RWPE2 (cell line): ENCODE results near the gene REPS1.
"Not testable (repeated sequence)": the region's sequence is repeated elsewhere in the genome, so short reads cannot be mapped to it uniquely, and the experiment has no call there.

Source experiments
- ATAC-seq: fragments of 200-7000 bp; cut with Tn5 transposase; 3 replicates; pipeline ENCODE4 v1.9.1; 2021; ENCODE audit warnings: low read depth
- DNase-seq: peaks from one replicate; pipeline ENCODE4 v3.0.0-alpha.2; 2020; ENCODE audit warnings: low spot score
- H3K27ac ChIP-seq: fragments of 450-650 bp; 2 replicates; pipeline ENCODE4 v1.5.1; 2017; ENCODE audit warnings: mild to moderate bottlenecking; ENCODE audit not compliant: poor library complexity, severe bottlenecking
- H3K27me3 ChIP-seq: fragments of 250-450 bp; sonication (Bioruptor Pico); 2 replicates; pipeline ENCODE4 v1.5.1; 2021; ENCODE audit warnings: mild to moderate bottlenecking, moderate library complexity; ENCODE audit not compliant: insufficient read depth, poor library complexity, severe bottlenecking
- H3K36me3 ChIP-seq: fragments of 250-450 bp; sonication (Bioruptor Pico); 2 replicates; pipeline ENCODE4 v1.5.1; 2020; ENCODE audit warnings: low read depth, mild to moderate bottlenecking, moderate library complexity
- H3K4me1 ChIP-seq: fragments of 250-450 bp; sonication (Bioruptor Pico); 2 replicates; pipeline ENCODE4 v1.5.1; 2021; ENCODE audit warnings: mild to moderate bottlenecking, moderate library complexity; ENCODE audit not compliant: insufficient read depth, poor library complexity, severe bottlenecking
- H3K4me3 ChIP-seq: fragments of 250-450 bp; sonication (Bioruptor Pico); 2 replicates; pipeline ENCODE4 v1.5.1; 2021; ENCODE audit warnings: mild to moderate bottlenecking, moderate library complexity; ENCODE audit not compliant: severe bottlenecking
- H3K9me3 ChIP-seq: fragments of 250-450 bp; sonication (Bioruptor Pico); 2 replicates; pipeline ENCODE4 v1.5.1; 2021; ENCODE audit warnings: mild to moderate bottlenecking, moderate library complexity; ENCODE audit not compliant: severe bottlenecking
- TF ChIP-seq, protein P1 (sequence below): fragments of 450-650 bp; IDR thresholded peaks from one replicate; pipeline ENCODE4 v1.5.1; 2017; ENCODE audit warnings: mild to moderate bottlenecking, moderate library complexity; ENCODE audit not compliant: poor library complexity, severe bottlenecking

REPS1 gene

DNA sequence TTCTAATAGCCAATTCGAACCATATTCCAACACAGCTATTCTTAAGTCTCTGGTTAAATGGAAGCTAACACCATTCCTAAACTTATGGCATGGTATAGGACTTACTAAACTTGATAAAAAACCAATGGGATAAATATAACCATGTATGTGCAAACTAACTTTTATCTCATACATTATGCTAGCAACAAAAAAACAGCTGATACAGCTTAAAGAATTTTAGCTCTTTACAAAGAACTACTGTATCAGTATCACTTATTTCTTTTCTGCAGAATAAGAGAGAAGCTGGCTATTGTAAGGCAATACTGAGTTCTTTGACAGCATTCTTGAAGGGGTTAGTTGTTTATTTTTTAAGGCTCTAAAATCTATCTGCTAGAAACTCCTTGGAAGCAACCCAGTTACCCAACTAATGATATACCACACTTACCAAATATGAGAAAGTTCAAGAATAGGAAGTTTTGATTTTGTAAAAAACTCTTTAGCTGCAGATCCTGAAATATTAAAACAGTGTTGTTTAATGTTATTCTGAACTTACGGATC lies 44.9 kb downstream of the REPS1 start:
- Histone ChIP-seq H3K36me3 (peaks cover 77% of the 10 kb centered on the region), H3K9me3 (no peaks in the 10 kb centered on the region), H3K4me3 (no peak overlapping the region), H3K4me1 (peaks cover 10% of the 10 kb centered on the region), H3K27ac (no peak overlapping the region), H3K27me3 (no peaks in the 10 kb centered on the region)
- no peak for ATAC-seq
- no peak for DNase-seq
- TF ChIP-seq, protein P1, sequence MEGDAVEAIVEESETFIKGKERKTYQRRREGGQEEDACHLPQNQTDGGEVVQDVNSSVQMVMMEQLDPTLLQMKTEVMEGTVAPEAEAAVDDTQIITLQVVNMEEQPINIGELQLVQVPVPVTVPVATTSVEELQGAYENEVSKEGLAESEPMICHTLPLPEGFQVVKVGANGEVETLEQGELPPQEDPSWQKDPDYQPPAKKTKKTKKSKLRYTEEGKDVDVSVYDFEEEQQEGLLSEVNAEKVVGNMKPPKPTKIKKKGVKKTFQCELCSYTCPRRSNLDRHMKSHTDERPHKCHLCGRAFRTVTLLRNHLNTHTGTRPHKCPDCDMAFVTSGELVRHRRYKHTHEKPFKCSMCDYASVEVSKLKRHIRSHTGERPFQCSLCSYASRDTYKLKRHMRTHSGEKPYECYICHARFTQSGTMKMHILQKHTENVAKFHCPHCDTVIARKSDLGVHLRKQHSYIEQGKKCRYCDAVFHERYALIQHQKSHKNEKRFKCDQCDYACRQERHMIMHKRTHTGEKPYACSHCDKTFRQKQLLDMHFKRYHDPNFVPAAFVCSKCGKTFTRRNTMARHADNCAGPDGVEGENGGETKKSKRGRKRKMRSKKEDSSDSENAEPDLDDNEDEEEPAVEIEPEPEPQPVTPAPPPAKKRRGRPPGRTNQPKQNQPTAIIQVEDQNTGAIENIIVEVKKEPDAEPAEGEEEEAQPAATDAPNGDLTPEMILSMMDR: no peak

DNA sequence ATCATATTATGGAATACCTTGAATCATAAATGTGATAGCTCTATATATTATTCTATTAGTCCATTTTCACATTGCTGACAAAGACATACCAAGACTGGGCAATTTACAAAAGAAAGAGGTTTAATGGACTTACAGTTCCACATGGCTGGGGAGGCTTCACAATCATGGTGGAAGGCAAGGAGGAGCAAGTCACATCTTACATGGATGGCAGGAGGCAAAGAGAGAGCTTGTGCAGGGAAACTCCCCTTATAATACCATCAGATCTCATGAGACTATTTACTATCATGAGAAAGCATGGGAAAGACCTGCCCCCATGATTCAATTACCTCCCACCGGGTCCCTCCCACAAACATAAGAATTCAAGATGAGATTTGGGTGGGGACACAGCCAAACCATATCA lies 51.2 kb downstream of the REPS1 start:
- H3K27me3 ChIP-seq, H3K27ac ChIP-seq, DNase-seq, H3K4me1 ChIP-seq, ATAC-seq, H3K4me3 ChIP-seq, H3K9me3 ChIP-seq: not testable (repeated sequence)
- H3K36me3 ChIP-seq: peaks cover 54% of the 10 kb centered on the region

DNA sequence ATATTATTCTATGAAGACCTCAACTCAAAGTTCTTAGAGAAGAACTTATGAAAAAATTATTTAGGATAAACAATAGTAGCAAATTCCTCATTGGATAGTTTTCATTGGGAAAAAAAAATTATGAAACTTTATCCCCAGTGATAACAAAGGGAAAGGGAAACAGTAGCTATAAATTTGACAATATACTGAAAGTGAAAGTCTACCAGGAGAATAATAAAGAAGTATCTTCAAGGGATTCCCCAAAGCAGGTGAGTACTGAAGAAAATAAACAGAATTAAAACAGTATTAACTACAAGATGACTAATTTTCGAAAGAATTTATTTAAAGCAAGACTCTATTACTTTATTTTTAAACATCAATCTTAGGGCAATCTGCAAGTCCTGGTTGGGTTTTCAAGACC lies 56.4 kb downstream of the REPS1 start:
- Histone ChIP-seq H3K36me3 (peaks cover 32% of the 10 kb centered on the region), H3K9me3 (no peaks in the 10 kb centered on the region)
- ATAC-seq: no peak

DNA sequence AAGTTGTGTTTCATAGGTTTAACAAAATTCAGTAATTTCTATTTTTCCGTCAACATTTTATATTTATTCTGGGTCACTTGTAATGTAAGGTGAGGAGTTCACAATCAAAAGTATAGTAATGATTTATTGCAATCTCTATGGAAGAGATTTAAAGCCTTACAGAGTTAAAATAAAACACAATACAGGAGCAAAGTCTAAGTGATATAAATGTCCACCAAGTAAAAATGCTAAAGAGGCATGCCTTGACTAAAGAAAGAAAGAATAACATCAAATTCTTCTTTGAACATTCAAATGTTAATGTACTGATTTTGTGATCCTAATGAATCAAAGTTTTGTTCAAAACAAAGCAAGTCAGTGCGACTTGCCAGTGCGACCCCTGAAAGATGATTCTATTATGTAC lies 61.5 kb downstream of the REPS1 start:
- TF ChIP-seq, protein P1: no peak
- no peak for DNase-seq
- no peaks in the 10 kb centered on the region for H3K4me1 ChIP-seq
- H3K36me3 ChIP-seq: peaks cover 35% of the 10 kb centered on the region
- no peak for ATAC-seq
- no peaks in the 10 kb centered on the region for H3K9me3 ChIP-seq
- no peak overlapping the region for H3K4me3 ChIP-seq
- no peaks in the 10 kb centered on the region for H3K27me3 ChIP-seq
- no peak overlapping the region for H3K27ac ChIP-seq

More for the DNA sequence above, 56.4 kb downstream of the REPS1 start:
- Histone ChIP-seq H3K27me3 (no peaks in the 10 kb centered on the region), H3K4me1 (no peaks in the 10 kb centered on the region), H3K27ac (no peak overlapping the region), H3K4me3 (no peak overlapping the region)
- TF ChIP-seq, protein P1: no peak
- no peak for DNase-seq

DNA sequence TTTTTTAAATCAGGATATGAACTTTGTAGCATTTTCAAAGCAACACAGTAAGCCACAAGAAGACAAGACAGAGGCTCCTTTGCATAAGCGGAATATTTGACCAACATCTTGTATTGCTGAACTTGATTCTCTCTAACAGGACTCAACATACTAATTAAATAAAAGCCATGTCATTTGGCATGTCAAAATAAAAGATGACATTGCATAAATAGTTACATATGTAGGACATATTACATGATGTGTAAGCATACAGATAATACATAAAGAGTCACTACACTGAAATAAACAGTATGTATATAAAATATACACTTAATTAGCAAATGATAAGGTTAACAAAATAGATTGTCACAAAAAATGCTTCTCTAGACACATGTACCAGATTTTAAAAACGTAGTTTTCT lies 62.2 kb downstream of the REPS1 start:
- no peaks in the 10 kb centered on the region for H3K9me3 ChIP-seq
- no peak overlapping the region for H3K4me3 ChIP-seq
- ATAC-seq: no peak
- no peak for DNase-seq
- H3K36me3 ChIP-seq: peaks cover 38% of the 10 kb centered on the region
- H3K27me3 ChIP-seq: no peaks in the 10 kb centered on the region
- no peaks in the 10 kb centered on the region for H3K4me1 ChIP-seq
- no peak overlapping the region for H3K27ac ChIP-seq
- TF ChIP-seq, protein P1: no peak
